Pancreas (tissue), 10 donors: ENCODE results near the gene TRIML2. TPM values are rescaled to one million over a fixed set of nuclear protein-coding genes. Genes with fewer than 3 reads are reported as not detected.
"Not testable (repeated sequence)": the region's sequence is repeated elsewhere in the genome, so short reads cannot be mapped to it uniquely, and the experiment has no call there.

Source experiments
- ATAC-seq, 4 donors: fragments of 200-7000 bp; cut with Tn5 transposase; one replicate each; pipeline versions ENCODE4 v1.8.0 to v1.9.1; 2020; ENCODE audit warnings: mild to moderate bottlenecking in 4 of 4, moderate library complexity in 4 of 4
- DNase-seq, 6 donors: peaks; one replicate each; pipeline ENCODE4 v3.0.0-alpha.2; 2020
- FAIRE-seq: peaks from 2 replicates; lab custom pipeline; 2012; peaks lifted over from hg19 to GRCh38; lab: Jason Lieb, UNC
- H3K27ac ChIP-seq, 4 donors: fragments of 200-600 bp; sonication (generic); 1 replicate in 3 of 4; 2 replicates in 1 of 4; pipeline versions ENCODE4 v1.5.0 to v1.8.0; 2020
- H3K27me3 ChIP-seq, 4 donors: fragments of 200-600 bp; one replicate each; pipeline ENCODE4 v1.8.0; 2021
- H3K36me3 ChIP-seq, 3 donors: fragments of 200-600 bp; sonication (generic) in 1 of 3; one replicate each; pipeline versions ENCODE4 v1.5.0 to v1.8.0; 2020 to 2021
- H3K4me1 ChIP-seq, 3 donors: fragments of 200-600 bp; one replicate each; pipeline ENCODE4 v1.8.0; 2021
- H3K4me3 ChIP-seq, 4 donors: fragments of 200-600 bp; sonication (generic) in 2 of 4; one replicate each; pipeline versions ENCODE4 v1.5.0 to v1.8.0; 2020 to 2021
- H3K9me3 ChIP-seq, 4 donors: fragments of 200-600 bp; one replicate each; pipeline ENCODE4 v1.8.0; 2021
- CTCF ChIP-seq, 4 donors: fragments of 200-600 bp; sonication (generic) in 3 of 4; IDR thresholded peaks; one replicate each; pipeline versions ENCODE4 v1.5.0 to v1.8.0; 2021; ENCODE audit warnings: antibody characterized with exemption in 4 of 4
- WGBS, 2 donors: extraction: QIAGEN DNeasy Blood & Tissue Kit; methylation state at CpG; one replicate each; pipeline ENCODE4 v1.1.7; 2013; 5-methylcytosine and 5-hydroxymethylcytosine counted together
- intact Hi-C, 3 donors: fragments of 100-400 bp; cut with DNase I; formaldehyde crosslinking; loops; one replicate each; pipeline versions ENCODE4 v1.11.1 to v1.14.2; 2022
- polyA plus RNA-seq, 2 donors: library from polyadenylated mRNA; stranded (reverse); fragments of 200-250 nt; gene quantifications; one replicate each; pipeline ENCODE4 v1.2.3, GENCODE V29; 2013
- total RNA-seq, 6 donors: library from RNA; stranded (reverse); fragmentation: NEBNext Ultra II Directional in 4 of 6; extraction: Animal tissue kit (Norgen Biotek cat#: 25700) in 4 of 6; gene quantifications; one replicate each; pipeline versions ENCODE4 v1.2.1 to v1.2.4, GENCODE V29; 2021 to 2023
- donor health status: healthy with polysubstance abuse.
- donor health status: DM: no; HTN: no; CAD: no; lungs with moderate emphysema.
- donor health status: DM: no; HTN: no; CAD: no.
- donor health status: control.
- donor health status: control.
- donor health status: Bipolar disorder and iron deficiency.
- donor health status: DM: yes; HTN: yes; CAD: no.
- donor health status: DM: no; HTN: no; CAD: no.
- donor health status: DM: no; HTN: no; CAD: no.
- donor health status: DM: yes; HTN: yes; CAD: no.

TRIML2 gene
- total and polyA plus RNA-seq, 8 donors, result not detected

- no peaks in the 10 kb centered on the region for H3K9me3 ChIP-seq
- no peak for FAIRE-seq
- no peaks in the 10 kb centered on the region for H3K27me3 ChIP-seq
- intact Hi-C loops, result no loop called here
- WGBS, 2 donors, result 0 to 6% methylated on average over 1 of the region's 1 CpG
- no peak overlapping the region for H3K4me3 ChIP-seq
- no peak overlapping the region for H3K27ac ChIP-seq
- DNase-seq, result no peak
- H3K4me1 ChIP-seq, result no peaks in the 10 kb centered on the region
- ATAC-seq, result no peak
- no peak for TF ChIP-seq CTCF (IDR thresholded peaks at IDR 0.05)
- no peaks in the 10 kb centered on the region for H3K36me3 ChIP-seq
These were observed 31.3 kb downstream of the TRIML2 start for GRCh38 chr4:188078116-188078515.

GRCh38 chr4:188076169-188076568 lies 33.2 kb downstream of the TRIML2 start:
- DNase-seq (no peak), ATAC-seq (no peak), FAIRE-seq (no peak)
- intact Hi-C loops, result no loop called here
- no peak overlapping the region for H3K4me3 ChIP-seq
- H3K27me3 ChIP-seq, result no peaks in the 10 kb centered on the region
- no peak for TF ChIP-seq CTCF (IDR thresholded peaks at IDR 0.05)
- H3K4me1 ChIP-seq, result no peaks in the 10 kb centered on the region
- no peaks in the 10 kb centered on the region for H3K36me3 ChIP-seq
- WGBS, 2 donors, result 71 to 74% methylated on average over 12 of the region's 12 CpGs
- no peaks in the 10 kb centered on the region for H3K9me3 ChIP-seq
- H3K27ac ChIP-seq, result no peak overlapping the region

GRCh38 chr4:188061083-188061482 lies 48.3 kb downstream of the TRIML2 start:
- Histone ChIP-seq H3K27me3 (no peaks in the 10 kb centered on the region), H3K36me3 (no peaks in the 10 kb centered on the region), H3K4me1 (no peaks in the 10 kb centered on the region), H3K27ac (no peak overlapping the region), H3K4me3 (no peak overlapping the region), H3K9me3 (no peaks in the 10 kb centered on the region)
- TF ChIP-seq CTCF (IDR thresholded peaks at IDR 0.05), result no peak
- intact Hi-C loops, result no loop called here
- no peak for FAIRE-seq
- ATAC-seq, result no peak
- 80 to 90% methylated on average over 14 of the region's 14 CpGs for WGBS, 2 donors
- no peak for DNase-seq

GRCh38 chr4:188053302-188053701 lies 56.1 kb downstream of the TRIML2 start:
- FAIRE-seq (no peak), DNase-seq (no peak), ATAC-seq (no peak)
- Histone ChIP-seq H3K4me1 (no peaks in the 10 kb centered on the region), H3K9me3 (no peaks in the 10 kb centered on the region), H3K27me3 (no peaks in the 10 kb centered on the region), H3K4me3 (no peak overlapping the region), H3K27ac (no peak overlapping the region), H3K36me3 (no peaks in the 10 kb centered on the region)
- TF ChIP-seq CTCF (IDR thresholded peaks at IDR 0.05), result no peak
- 74 to 78% methylated on average over 9 of the region's 9 CpGs for WGBS, 2 donors
- intact Hi-C loops, result no loop called here

GRCh38 chr4:188046657-188047056 lies 62.7 kb downstream of the TRIML2 start:
- DNase-seq, result no peak
- TF ChIP-seq CTCF (IDR thresholded peaks at IDR 0.05), result no peak
- H3K27ac ChIP-seq, result no peak overlapping the region
- H3K27me3 ChIP-seq, result peaks cover 0 to 6% (median 0%) of the 10 kb centered on the region in 4 donors
- no peaks in the 10 kb centered on the region for H3K36me3 ChIP-seq
- ATAC-seq, result no peak
- H3K4me1 ChIP-seq, result no peaks in the 10 kb centered on the region
- no peak for FAIRE-seq
- 28 to 31% methylated on average over 3 of the region's 3 CpGs for WGBS, 2 donors
- H3K4me3 ChIP-seq, result no peak overlapping the region
- intact Hi-C loops, result no loop called here
- H3K9me3 ChIP-seq, result no peaks in the 10 kb centered on the region

GRCh38 chr4:188045461-188045860 lies 63.9 kb downstream of the TRIML2 start:
- intact Hi-C loops, FAIRE-seq, H3K27ac ChIP-seq, H3K4me3 ChIP-seq, H3K27me3 ChIP-seq, H3K9me3 ChIP-seq, H3K4me1 ChIP-seq, H3K36me3 ChIP-seq, ATAC-seq, DNase-seq: not testable (repeated sequence)
- 78 to 90% methylated on average over 10 of the region's 10 CpGs for WGBS, 2 donors
